Panc1 (cell line): ENCODE results near the gene SIGLEC5.

ENCODE experiments used
- POLR2AphosphoS5 ChIP-seq: IDR thresholded peaks from 2 replicates; pipeline ENCODE4 v1.6.1; 2012; ENCODE audit warnings: mild to moderate bottlenecking, low read depth, low read length, moderate library complexity
- REST ChIP-seq, 2 experiments: IDR thresholded peaks; 2 replicates each; pipeline ENCODE4 v1.6.1; 2011 to 2012; ENCODE audit warnings: low read depth in 2 of 2, control low read depth in 1 of 2, low read length in 1 of 2, mild to moderate bottlenecking in 1 of 2, moderate library complexity in 1 of 2; ENCODE audit not compliant: insufficient read depth in 1 of 2
- SIN3A ChIP-seq: IDR thresholded peaks from 2 replicates; pipeline ENCODE4 v1.6.1; 2012; ENCODE audit warnings: low read depth, mild to moderate bottlenecking, low read length, moderate library complexity, borderline replicate concordance; ENCODE audit not compliant: insufficient read depth
- TF ChIP-seq, protein P1 (sequence below): fragments of 450-650 bp; IDR thresholded peaks from 2 replicates; pipeline ENCODE4 v1.5.1; 2017; ENCODE audit warnings: mild to moderate bottlenecking

DNA sequence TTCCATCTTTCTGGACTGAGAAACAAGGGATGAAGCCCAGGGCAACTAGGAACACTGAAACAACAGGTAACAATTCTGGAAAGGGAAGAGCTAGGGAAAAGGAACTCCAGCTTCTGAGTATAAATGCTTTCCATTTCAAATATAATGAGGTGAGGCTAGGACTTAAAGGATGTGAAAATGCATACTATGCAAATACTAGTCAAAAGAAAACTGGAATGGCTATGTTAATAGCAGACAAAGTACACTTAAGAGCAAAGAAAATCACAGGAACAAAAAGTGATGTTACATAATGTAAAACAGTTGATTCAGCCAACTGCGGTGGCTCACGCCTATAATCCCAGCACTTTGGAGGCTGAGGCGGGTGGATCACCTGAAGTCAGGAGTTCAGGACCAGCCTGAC is 10.2 kb upstream of the SIGLEC5 start:
- TF ChIP-seq, protein P1, sequence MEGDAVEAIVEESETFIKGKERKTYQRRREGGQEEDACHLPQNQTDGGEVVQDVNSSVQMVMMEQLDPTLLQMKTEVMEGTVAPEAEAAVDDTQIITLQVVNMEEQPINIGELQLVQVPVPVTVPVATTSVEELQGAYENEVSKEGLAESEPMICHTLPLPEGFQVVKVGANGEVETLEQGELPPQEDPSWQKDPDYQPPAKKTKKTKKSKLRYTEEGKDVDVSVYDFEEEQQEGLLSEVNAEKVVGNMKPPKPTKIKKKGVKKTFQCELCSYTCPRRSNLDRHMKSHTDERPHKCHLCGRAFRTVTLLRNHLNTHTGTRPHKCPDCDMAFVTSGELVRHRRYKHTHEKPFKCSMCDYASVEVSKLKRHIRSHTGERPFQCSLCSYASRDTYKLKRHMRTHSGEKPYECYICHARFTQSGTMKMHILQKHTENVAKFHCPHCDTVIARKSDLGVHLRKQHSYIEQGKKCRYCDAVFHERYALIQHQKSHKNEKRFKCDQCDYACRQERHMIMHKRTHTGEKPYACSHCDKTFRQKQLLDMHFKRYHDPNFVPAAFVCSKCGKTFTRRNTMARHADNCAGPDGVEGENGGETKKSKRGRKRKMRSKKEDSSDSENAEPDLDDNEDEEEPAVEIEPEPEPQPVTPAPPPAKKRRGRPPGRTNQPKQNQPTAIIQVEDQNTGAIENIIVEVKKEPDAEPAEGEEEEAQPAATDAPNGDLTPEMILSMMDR, result no peak
- TF ChIP-seq REST (IDR thresholded peaks at IDR 0.05; ENCODE audit: insufficient read depth in 1 of 2, low read depth in 2 of 2, low read length in 1 of 2), result no peak
- TF ChIP-seq SIN3A, result no peak
- TF ChIP-seq POLR2AphosphoS5, result no peak
